Measurements from ENCODE around the gene EVA1C. TPM values are rescaled to one million over a fixed set of nuclear protein-coding genes. Genes with fewer than 3 reads are reported as not detected.
"Not testable (repeated sequence)": the region's sequence is repeated elsewhere in the genome, so short reads cannot be mapped to it uniquely, and the experiment has no call there.

The EVA1C gene
- total and polyA plus RNA-seq, 2 donors from 2014 or later: 13.8 to 63.4 TPM

GRCh38 chr21:32366191-32366590 lies 46.3 kb upstream of the EVA1C start:
- no peak overlapping the region for H3K9ac ChIP-seq (ENCODE audit: low read length in 3 of 3)
- H3K4me3 ChIP-seq (ENCODE audit: low read length in 3 of 3): no peak overlapping the region
- no peak for TF ChIP-seq CTCF (IDR thresholded peaks at IDR 0.05; ENCODE audit: borderline replicate concordance, extremely low read depth, insufficient read depth)
- FAIRE-seq (no peak), DNase-seq (no peak)
- H3K4me1 ChIP-seq (ENCODE audit: control insufficient read depth in 2 of 3, insufficient read depth in 2 of 3, low read depth in 1 of 3, low read length in 3 of 3): no peaks in the 10 kb centered on the region
- H3K27ac ChIP-seq (ENCODE audit: low read depth in 2 of 2, low read length in 2 of 2): no peak overlapping the region
- H3K9me3 ChIP-seq (ENCODE audit: control insufficient read depth in 2 of 3, insufficient read depth in 1 of 3, low read length in 3 of 3): no peaks in the 10 kb centered on the region
- intact Hi-C loops (cut with DNase I): no loop called here
- H3K27me3 ChIP-seq (ENCODE audit: control insufficient read depth, insufficient read depth, low read length): no peaks in the 10 kb centered on the region
- peaks cover 4 to 35% (median 28%) of the 10 kb centered on the region in 3 donors for H3K36me3 ChIP-seq (ENCODE audit: control insufficient read depth in 2 of 3, insufficient read depth in 3 of 3, low read length in 3 of 3)

GRCh38 chr21:32367158-32367557 lies 45.3 kb upstream of the EVA1C start:
- no peak overlapping the region for H3K4me3 ChIP-seq (ENCODE audit: low read length in 3 of 3)
- peaks cover 6 to 32% (median 23%) of the 10 kb centered on the region in 3 donors for H3K36me3 ChIP-seq (ENCODE audit: control insufficient read depth in 2 of 3, insufficient read depth in 3 of 3, low read length in 3 of 3)
- no peak overlapping the region for H3K27ac ChIP-seq (ENCODE audit: low read depth in 2 of 2, low read length in 2 of 2)
- TF ChIP-seq CTCF (IDR thresholded peaks at IDR 0.05; ENCODE audit: borderline replicate concordance, extremely low read depth, insufficient read depth): no peak
- H3K27me3 ChIP-seq (ENCODE audit: control insufficient read depth, insufficient read depth, low read length): no peaks in the 10 kb centered on the region
- DNase-seq: no peak
- H3K9ac ChIP-seq (ENCODE audit: low read length in 3 of 3): no peak overlapping the region
- no peak for FAIRE-seq
- H3K9me3 ChIP-seq (ENCODE audit: control insufficient read depth in 2 of 3, insufficient read depth in 1 of 3, low read length in 3 of 3): no peaks in the 10 kb centered on the region
- H3K4me1 ChIP-seq (ENCODE audit: control insufficient read depth in 2 of 3, insufficient read depth in 2 of 3, low read depth in 1 of 3, low read length in 3 of 3): peaks cover 0 to 2% (median 0%) of the 10 kb centered on the region in 3 donors
- intact Hi-C loops (cut with DNase I): no loop called here

- no peak for TF ChIP-seq CTCF (IDR thresholded peaks at IDR 0.05; ENCODE audit: borderline replicate concordance, extremely low read depth, insufficient read depth)
- Histone ChIP-seq H3K9me3 (ENCODE audit: control insufficient read depth in 2 of 3, insufficient read depth in 1 of 3, low read length in 3 of 3) (no peaks in the 10 kb centered on the region), H3K27ac (ENCODE audit: low read depth in 2 of 2, low read length in 2 of 2) (no peak overlapping the region), H3K27me3 (ENCODE audit: control insufficient read depth, insufficient read depth, low read length) (no peaks in the 10 kb centered on the region), H3K4me1 (ENCODE audit: control insufficient read depth in 2 of 3, insufficient read depth in 2 of 3, low read depth in 1 of 3, low read length in 3 of 3) (peaks cover 0 to 2% (median 0%) of the 10 kb centered on the region in 3 donors), H3K36me3 (ENCODE audit: control insufficient read depth in 2 of 3, insufficient read depth in 3 of 3, low read length in 3 of 3) (peaks cover 2 to 25% (median 20%) of the 10 kb centered on the region in 3 donors), H3K4me3 (ENCODE audit: low read length in 3 of 3) (no peak overlapping the region), H3K9ac (ENCODE audit: low read length in 3 of 3) (no peak overlapping the region)
- FAIRE-seq (no peak), DNase-seq (peak in 2 of 5 donors; percentile 27 to 51)
- intact Hi-C loops (cut with DNase I): no loop called here
These were observed 44.1 kb upstream of the EVA1C start for GRCh38 chr21:32368386-32368785.

- H3K27ac ChIP-seq (ENCODE audit: low read depth in 2 of 2, low read length in 2 of 2); intact Hi-C loops (cut with DNase I); H3K9ac ChIP-seq (ENCODE audit: low read length in 3 of 3); DNase-seq; H3K9me3 ChIP-seq (ENCODE audit: control insufficient read depth in 2 of 3, insufficient read depth in 1 of 3, low read length in 3 of 3); H3K27me3 ChIP-seq (ENCODE audit: control insufficient read depth, insufficient read depth, low read length); H3K4me3 ChIP-seq (ENCODE audit: low read length in 3 of 3); H3K4me1 ChIP-seq (ENCODE audit: control insufficient read depth in 2 of 3, insufficient read depth in 2 of 3, low read depth in 1 of 3, low read length in 3 of 3); FAIRE-seq: not testable (repeated sequence)
- H3K36me3 ChIP-seq (ENCODE audit: control insufficient read depth in 2 of 3, insufficient read depth in 3 of 3, low read length in 3 of 3): peaks cover 2 to 23% (median 20%) of the 10 kb centered on the region in 3 donors
These were observed 43.5 kb upstream of the EVA1C start for GRCh38 chr21:32368961-32369360.
